ENCODE measurements around the gene MRGPRX3.

MRGPRX3 gene

DNA sequence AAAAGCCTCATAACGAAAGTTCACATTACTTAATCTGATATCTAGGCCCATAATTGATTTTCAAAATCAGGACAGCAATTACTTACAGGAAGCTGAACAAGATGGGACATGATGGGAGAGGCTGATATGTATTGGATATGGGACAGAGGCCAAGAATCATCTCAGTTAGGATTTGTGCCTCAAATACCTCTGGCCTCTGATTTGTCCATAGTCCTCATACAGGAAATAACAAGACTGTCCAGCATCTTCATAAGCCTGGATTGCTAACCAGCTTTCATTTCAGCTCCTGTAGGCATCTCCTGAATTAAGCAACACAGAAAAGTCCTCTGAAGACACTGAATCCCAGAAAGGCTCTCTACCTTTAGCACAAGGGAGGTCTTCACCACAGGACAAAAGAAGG lies 36.0 kb downstream of the MRGPRX3 start:
- no peak for DNase-seq (ENCODE audit: low read depth)

DNA sequence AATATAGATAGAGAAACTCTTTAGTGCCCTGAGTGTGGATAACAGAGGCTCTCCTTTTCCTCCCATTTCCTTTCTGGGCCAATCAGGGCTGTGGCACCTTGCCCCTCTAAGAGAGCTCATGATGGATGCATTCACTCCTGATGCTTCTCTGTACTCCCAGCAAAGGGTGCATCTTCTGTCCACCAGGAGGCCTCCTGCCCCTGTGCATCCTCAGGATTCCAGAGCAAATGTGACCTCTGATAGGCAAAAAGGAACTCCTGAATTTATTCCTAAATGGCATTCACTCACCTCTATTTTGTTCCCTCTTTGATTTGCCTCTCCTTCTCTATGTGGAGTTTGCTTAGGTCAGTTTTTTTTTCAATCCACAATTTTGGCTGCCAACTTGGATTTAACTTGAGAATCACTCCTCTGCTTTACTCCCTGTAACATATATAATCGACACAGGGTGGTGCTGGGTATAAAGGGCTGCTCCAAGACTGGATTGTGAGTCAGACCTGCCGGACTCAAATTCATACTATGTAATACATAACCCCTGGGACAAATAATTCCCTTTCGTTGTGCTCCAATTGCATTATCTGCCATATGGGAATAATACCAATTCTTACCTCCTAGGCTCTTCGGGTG lies 39.1 kb downstream of the MRGPRX3 start:
- DNase-seq (ENCODE audit: low read depth) = no peak

DNA sequence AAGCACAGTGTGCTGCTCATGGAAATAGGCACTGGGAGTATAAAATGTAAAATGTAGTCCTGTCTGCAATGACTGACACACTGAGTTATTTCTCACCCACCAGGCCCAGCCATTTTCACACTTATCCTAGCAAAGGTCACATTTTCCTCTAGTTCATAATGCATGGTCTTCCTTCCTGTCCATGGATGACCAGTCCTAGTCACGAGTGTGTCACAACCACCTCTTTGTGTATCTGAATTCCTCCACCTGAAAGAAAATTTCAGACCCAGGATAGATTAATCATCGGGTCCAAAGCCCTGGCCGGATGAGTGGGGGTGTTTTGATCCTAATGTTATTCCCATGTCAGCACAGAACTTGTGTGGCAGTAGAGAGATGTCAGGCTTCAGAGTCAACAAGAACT lies 40.3 kb downstream of the MRGPRX3 start, which contains the start of gene MRGPRX4:
TSS of gene MRGPRX4 (plus strand) at position 172 of the 400 bp plus-strand sequence. CDS start 420 bp downstream, outside the sequence.
- no peak for DNase-seq (ENCODE audit: low read depth)

DNA sequence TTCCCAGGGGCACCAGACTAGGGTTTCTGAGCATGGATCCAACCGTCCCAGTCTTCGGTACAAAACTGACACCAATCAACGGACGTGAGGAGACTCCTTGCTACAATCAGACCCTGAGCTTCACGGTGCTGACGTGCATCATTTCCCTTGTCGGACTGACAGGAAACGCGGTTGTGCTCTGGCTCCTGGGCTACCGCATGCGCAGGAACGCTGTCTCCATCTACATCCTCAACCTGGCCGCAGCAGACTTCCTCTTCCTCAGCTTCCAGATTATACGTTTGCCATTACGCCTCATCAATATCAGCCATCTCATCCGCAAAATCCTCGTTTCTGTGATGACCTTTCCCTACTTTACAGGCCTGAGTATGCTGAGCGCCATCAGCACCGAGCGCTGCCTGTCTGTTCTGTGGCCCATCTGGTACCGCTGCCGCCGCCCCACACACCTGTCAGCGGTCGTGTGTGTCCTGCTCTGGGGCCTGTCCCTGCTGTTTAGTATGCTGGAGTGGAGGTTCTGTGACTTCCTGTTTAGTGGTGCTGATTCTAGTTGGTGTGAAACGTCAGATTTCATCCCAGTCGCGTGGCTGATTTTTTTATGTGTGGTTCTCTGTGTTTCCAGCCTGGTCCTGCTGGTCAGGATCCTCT lies 41.0 kb downstream of the MRGPRX3 start:
- no peak for DNase-seq (ENCODE audit: low read depth)
